PC-9 (cell line): ENCODE measurements around the gene LVRN.

ENCODE experiments used
- EZH2 ChIP-seq: fragments of 200-600 bp; sonication (generic); IDR thresholded peaks from 2 replicates; pipeline ENCODE4 v1.8.0; 2017; ENCODE audit warnings: antibody characterized with exemption, low read depth
- TF ChIP-seq, protein P1 (sequence below): fragments of 200-600 bp; sonication (generic); conservative IDR thresholded peaks from 2 replicates; pipeline ENCODE4 v1.6.1; 2017; ENCODE audit warnings: mixed run types, antibody characterized with exemption, mild to moderate bottlenecking, moderate library complexity

DNA sequence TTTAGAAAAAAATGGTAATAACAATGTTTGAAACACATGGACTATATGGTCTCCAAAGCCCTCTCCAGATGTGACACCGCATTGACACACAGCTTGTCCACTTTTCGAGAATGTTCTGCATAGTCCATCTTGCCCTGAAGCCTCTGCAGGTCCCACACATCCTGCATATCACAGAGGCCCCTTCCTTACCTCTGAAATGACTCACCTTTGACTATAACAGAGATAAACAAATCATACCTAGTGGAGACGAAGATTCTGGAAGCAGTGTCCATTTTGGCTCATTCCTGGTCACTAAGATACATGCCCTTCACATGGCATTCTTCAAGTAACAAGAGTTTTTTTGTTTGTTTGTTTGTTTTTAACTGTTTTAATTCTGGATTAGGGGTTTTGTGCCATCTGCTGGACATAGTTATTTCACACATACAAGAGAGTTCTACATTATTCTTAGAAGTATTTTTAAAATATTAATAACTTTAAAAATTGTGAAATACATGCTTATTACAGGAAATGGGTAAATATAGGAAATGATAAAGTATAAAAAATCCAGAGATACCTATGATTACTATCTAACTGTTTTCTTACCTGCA, 75.1 kb downstream of the LVRN start:
- TF ChIP-seq EZH2 = no peak
- TF ChIP-seq, protein P1, sequence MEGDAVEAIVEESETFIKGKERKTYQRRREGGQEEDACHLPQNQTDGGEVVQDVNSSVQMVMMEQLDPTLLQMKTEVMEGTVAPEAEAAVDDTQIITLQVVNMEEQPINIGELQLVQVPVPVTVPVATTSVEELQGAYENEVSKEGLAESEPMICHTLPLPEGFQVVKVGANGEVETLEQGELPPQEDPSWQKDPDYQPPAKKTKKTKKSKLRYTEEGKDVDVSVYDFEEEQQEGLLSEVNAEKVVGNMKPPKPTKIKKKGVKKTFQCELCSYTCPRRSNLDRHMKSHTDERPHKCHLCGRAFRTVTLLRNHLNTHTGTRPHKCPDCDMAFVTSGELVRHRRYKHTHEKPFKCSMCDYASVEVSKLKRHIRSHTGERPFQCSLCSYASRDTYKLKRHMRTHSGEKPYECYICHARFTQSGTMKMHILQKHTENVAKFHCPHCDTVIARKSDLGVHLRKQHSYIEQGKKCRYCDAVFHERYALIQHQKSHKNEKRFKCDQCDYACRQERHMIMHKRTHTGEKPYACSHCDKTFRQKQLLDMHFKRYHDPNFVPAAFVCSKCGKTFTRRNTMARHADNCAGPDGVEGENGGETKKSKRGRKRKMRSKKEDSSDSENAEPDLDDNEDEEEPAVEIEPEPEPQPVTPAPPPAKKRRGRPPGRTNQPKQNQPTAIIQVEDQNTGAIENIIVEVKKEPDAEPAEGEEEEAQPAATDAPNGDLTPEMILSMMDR = peak; percentile 48
